ENCODE data around the gene RNASE9.

- TF ChIP-seq CTCF (tag by site-specific recombination; IDR thresholded peaks at IDR 0.05) (no peak), ZNF292 (tag by site-specific recombination; IDR thresholded peaks at IDR 0.05; ENCODE audit: borderline replicate concordance, low read depth) (no peak), ZBTB49 (tag by site-specific recombination; IDR thresholded peaks at IDR 0.05; ENCODE audit: low read depth) (no peak), SP7 (tag by site-specific recombination; IDR thresholded peaks at IDR 0.05) (no peak), ZBTB17 (tag by site-specific recombination; IDR thresholded peaks at IDR 0.05) (no peak), ELK4 (IDR thresholded peaks at IDR 0.05; ENCODE audit: borderline replicate concordance, low read depth, low read length) (no peak), ZNF239 (tag by site-specific recombination; IDR thresholded peaks at IDR 0.05) (no peak), ZNF121 (tag by site-specific recombination; IDR thresholded peaks at IDR 0.05) (no peak), ZNF138 (tag by site-specific recombination; IDR thresholded peaks at IDR 0.05; ENCODE audit: borderline replicate concordance) (no peak)
These were observed 3.7 kb downstream of the RNASE9 start for GRCh38 chr14:20557212-20557542.

Data from HEK293 (cell line).